Measurements from ENCODE around the gene CAPN1. TPM values are rescaled to one million over a fixed set of nuclear protein-coding genes. Genes with fewer than 3 reads are reported as not detected.

CAPN1 gene
- total RNA-seq, 1 experiment from 2014 or later: 256 TPM

- Histone ChIP-seq H3K27ac (ENCODE audit: low read length) (peak overlapping the region; percentile 82), H3K27me3 (ENCODE audit: control insufficient read depth, insufficient read depth, low read length) (no peaks in the 10 kb centered on the region), H3K9me3 (ENCODE audit: control insufficient read depth, insufficient read depth, low read depth, low read length) (no peaks in the 10 kb centered on the region), H3K4me3 (ENCODE audit: low read depth in 2 of 2, low read length in 2 of 2) (peak overlapping the region; percentile 79 to 95), H3K36me3 (ENCODE audit: control insufficient read depth, insufficient read depth, low read length) (peaks cover 7% of the 10 kb centered on the region; the same call in 1 of the 2 replicates), H3K4me1 (ENCODE audit: control insufficient read depth, insufficient read depth, low read length) (peaks cover 16% of the 10 kb centered on the region)
- CTCF ChIA-PET: interaction anchor here (0.6 to 0.9 kb wide), 2 partner anchors 16 to 87 kb away, joined by 3 to 7 read pairs; no protein-coding TSS in a partner anchor
- POLR2A ChIA-PET: no interaction called here
- ATAC-seq (peak; percentile 83), DNase-seq (ENCODE audit: low read depth, low spot score) (no peak)
- in situ Hi-C loops (cut with HindIII; ENCODE audit: low pct_unique_long_range_greater_than_20kb, low sequenced_read_pairs) (no loop called here), intact Hi-C loops (cut with micrococcal nuclease; ENCODE audit: unreplicated experiment) (loop anchor here (10.0 kb wide), 1 partner anchor 46 kb away; the partner anchor contains the start of gene SYVN1)
- peak; percentile 90 for TF ChIP-seq CTCF (IDR thresholded peaks at IDR 0.05)
- TF ChIP-seq POLR2AphosphoS5 (IDR thresholded peaks at IDR 0.05; ENCODE audit: low read depth, low read length): 0 out of 2 replicates have a peak, but pooled peaks have one; percentile 28
- peak; percentile 59; the same call in 1 of the 2 replicates for TF ChIP-seq SIN3A (IDR thresholded peaks at IDR 0.05; ENCODE audit: borderline replicate concordance, insufficient read depth, low read depth, low read length)
- TF ChIP-seq REST (IDR thresholded peaks at IDR 0.05; ENCODE audit: insufficient read depth in 1 of 2, low read depth in 2 of 2, low read length in 1 of 2): no peak
- no peak for TF ChIP-seq TCF7L2 (IDR thresholded peaks at IDR 0.05; ENCODE audit: low read depth, low read length)
- BruUV-seq (replicated peaks): no TSS peak
Measured at GRCh38 chr11:65180877-65181568, 705 bp upstream of the CAPN1 start.

- in situ Hi-C loops (cut with HindIII; ENCODE audit: low pct_unique_long_range_greater_than_20kb, low sequenced_read_pairs): no loop called here
- Histone ChIP-seq H3K36me3 (ENCODE audit: control insufficient read depth, insufficient read depth, low read length) (peaks cover 7% of the 10 kb centered on the region; the same call in 1 of the 2 replicates), H3K27ac (ENCODE audit: low read length) (peak overlapping the region; percentile 93), H3K27me3 (ENCODE audit: control insufficient read depth, insufficient read depth, low read length) (no peaks in the 10 kb centered on the region), H3K4me3 (ENCODE audit: low read depth in 2 of 2, low read length in 2 of 2) (peak overlapping the region; percentile 79 to 95), H3K4me1 (ENCODE audit: control insufficient read depth, insufficient read depth, low read length) (peaks cover 16% of the 10 kb centered on the region), H3K9me3 (ENCODE audit: control insufficient read depth, insufficient read depth, low read depth, low read length) (no peaks in the 10 kb centered on the region)
- DNase-seq (ENCODE audit: low read depth, low spot score): no peak
- BruUV-seq (replicated peaks): no TSS peak
- TF ChIP-seq CTCF (IDR thresholded peaks at IDR 0.05) (no peak), POLR2AphosphoS5 (IDR thresholded peaks at IDR 0.05; ENCODE audit: low read depth, low read length) (no peak), TCF7L2 (IDR thresholded peaks at IDR 0.05; ENCODE audit: low read depth, low read length) (0 out of 2 replicates have a peak, but pooled peaks have one; percentile 45), SIN3A (IDR thresholded peaks at IDR 0.05; ENCODE audit: borderline replicate concordance, insufficient read depth, low read depth, low read length) (no peak)
- CTCF ChIA-PET: interaction anchor here (0.5 to 1.1 kb wide), 4 partner anchors 16 to 60 kb away, joined by 3 to 6 read pairs (median 4); partner anchors contain the start of gene MRPL49
- peak; percentile 59 for ATAC-seq
- intact Hi-C loops (cut with micrococcal nuclease; ENCODE audit: unreplicated experiment): loop anchor here (10.0 kb wide), 1 partner anchor 48 kb away; the partner anchor contains the start of gene SYVN1
- POLR2A ChIA-PET: interaction anchor here (0.6 kb wide), 1 partner anchor 152 kb away, joined by 5 read pairs; no protein-coding TSS in a partner anchor
Measured at GRCh38 chr11:65182258-65183170, 786 bp downstream of the CAPN1 start.

All from Panc1 (cell line).